Upper lobe of left lung (tissue), 6 donors: ENCODE results near the gene CYSRT1. TPM values are rescaled to one million over a fixed set of nuclear protein-coding genes. Genes with fewer than 3 reads are reported as not detected.

ENCODE experiments used
- ATAC-seq, 2 donors: fragments of 200-7000 bp; cut with Tn5 transposase; one replicate each; pipeline ENCODE4 v1.9.1; 2022; ENCODE audit warnings: mild to moderate bottlenecking in 2 of 2, moderate library complexity in 2 of 2; ENCODE audit not compliant: low FRiP score in 2 of 2
- DNase-seq, 2 donors: peaks; one replicate each; pipeline ENCODE4 v3.0.0-alpha.2; 2019 to 2020
- H3K27ac ChIP-seq, 4 donors: fragments of 200-600 bp; sonication (generic); one replicate each; pipeline ENCODE4 v1.5.1; 2016 to 2019
- H3K27me3 ChIP-seq, 4 donors: fragments of 200-600 bp; sonication (generic); one replicate each; pipeline ENCODE4 v1.5.1; 2017 to 2019
- H3K36me3 ChIP-seq, 4 donors: fragments of 200-600 bp; sonication (generic); one replicate each; pipeline ENCODE4 v1.5.1; 2016 to 2019
- H3K4me1 ChIP-seq, 4 donors: fragments of 200-600 bp; sonication (generic); one replicate each; pipeline ENCODE4 v1.5.1; 2018 to 2019
- H3K4me3 ChIP-seq, 4 donors: fragments of 200-600 bp; sonication (generic); one replicate each; pipeline ENCODE4 v1.5.1; 2017 to 2019; ENCODE audit warnings: mild to moderate bottlenecking in 2 of 4, moderate library complexity in 1 of 4
- H3K9me3 ChIP-seq, 4 donors: fragments of 200-600 bp; sonication (generic); one replicate each; pipeline ENCODE4 v1.5.1; 2018 to 2019
- EP300 ChIP-seq, 4 donors: sonication (generic); formaldehyde crosslinking; IDR thresholded peaks; one replicate each; pipeline ENCODE4 v1.5.1; 2017; ENCODE audit warnings: antibody characterized with exemption in 4 of 4, control low read depth in 2 of 4
- POLR2A ChIP-seq, 4 donors: fragments of 450-650 bp; IDR thresholded peaks; one replicate each; pipeline ENCODE4 v1.5.1; 2016 to 2017; ENCODE audit warnings: antibody characterized with exemption in 4 of 4, mild to moderate bottlenecking in 2 of 4
- POLR2AphosphoS5 ChIP-seq, 2 donors: sonication (generic); formaldehyde crosslinking; IDR thresholded peaks; one replicate each; pipeline ENCODE4 v1.5.1; 2017; ENCODE audit warnings: antibody characterized with exemption in 2 of 2
- WGBS, 2 donors: methylation state at CpG; one replicate each; pipeline ENCODE4 v1.1.5; 2017 to 2018; 5-methylcytosine and 5-hydroxymethylcytosine counted together
- total RNA-seq, 6 donors: library from RNA; depleted of rRNA in 4 of 6; stranded (reverse); fragments of >200 nt in 4 of 6; gene quantifications; one replicate each; pipeline versions ENCODE4 v1.1.0 to v1.2.1, GENCODE V29; 2016 to 2021
- TF ChIP-seq, protein P1 (sequence below), 6 experiments: fragments of 450-650 bp in 4 of 6; fragments of 200-600 bp in 2 of 6; sonication (generic) in 2 of 6; IDR thresholded peaks; one replicate each; pipeline ENCODE4 v1.5.1; 2016 to 2019; ENCODE audit warnings: antibody characterized with exemption in 6 of 6
- donor health status: DM: no; HTN: no; CAD: no; lungs with moderate emphysema.
- donor health status: DM: no; HTN: yes; CAD: no; lungs with severe emphysema.

Gene CYSRT1
- total RNA-seq, 6 donors from 2014 or later = 0.20 to 2.0 (median 0.97) TPM; not detected in 1

DNA sequence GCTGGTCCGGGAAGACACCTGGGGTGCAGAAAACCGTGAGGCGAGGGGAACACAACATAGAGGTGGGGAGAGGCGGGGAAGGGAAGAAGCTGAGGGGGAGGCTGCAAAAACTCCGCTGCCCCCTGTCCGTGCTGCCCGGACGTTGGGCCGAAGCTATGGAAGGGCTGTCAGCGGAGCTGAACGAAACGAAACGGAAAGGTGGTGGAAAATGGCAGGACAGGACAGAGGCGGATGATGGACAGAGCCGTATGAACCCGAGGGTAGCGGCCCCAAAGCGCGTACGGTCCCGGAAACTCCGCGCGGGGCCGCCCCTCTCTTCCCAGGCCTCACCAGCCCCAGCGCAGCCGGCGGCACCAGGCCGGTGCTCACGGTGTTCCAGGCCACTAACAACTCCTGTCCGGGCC, 36.9 kb upstream of the CYSRT1 start:
- TF ChIP-seq, protein P1, sequence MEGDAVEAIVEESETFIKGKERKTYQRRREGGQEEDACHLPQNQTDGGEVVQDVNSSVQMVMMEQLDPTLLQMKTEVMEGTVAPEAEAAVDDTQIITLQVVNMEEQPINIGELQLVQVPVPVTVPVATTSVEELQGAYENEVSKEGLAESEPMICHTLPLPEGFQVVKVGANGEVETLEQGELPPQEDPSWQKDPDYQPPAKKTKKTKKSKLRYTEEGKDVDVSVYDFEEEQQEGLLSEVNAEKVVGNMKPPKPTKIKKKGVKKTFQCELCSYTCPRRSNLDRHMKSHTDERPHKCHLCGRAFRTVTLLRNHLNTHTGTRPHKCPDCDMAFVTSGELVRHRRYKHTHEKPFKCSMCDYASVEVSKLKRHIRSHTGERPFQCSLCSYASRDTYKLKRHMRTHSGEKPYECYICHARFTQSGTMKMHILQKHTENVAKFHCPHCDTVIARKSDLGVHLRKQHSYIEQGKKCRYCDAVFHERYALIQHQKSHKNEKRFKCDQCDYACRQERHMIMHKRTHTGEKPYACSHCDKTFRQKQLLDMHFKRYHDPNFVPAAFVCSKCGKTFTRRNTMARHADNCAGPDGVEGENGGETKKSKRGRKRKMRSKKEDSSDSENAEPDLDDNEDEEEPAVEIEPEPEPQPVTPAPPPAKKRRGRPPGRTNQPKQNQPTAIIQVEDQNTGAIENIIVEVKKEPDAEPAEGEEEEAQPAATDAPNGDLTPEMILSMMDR (IDR thresholded peaks at IDR 0.05) = no peak
- TF ChIP-seq POLR2A (IDR thresholded peaks at IDR 0.05) (no peak), POLR2AphosphoS5 (IDR thresholded peaks at IDR 0.05) (no peak)
- peak in 1 of 2 donors; percentile 15 for ATAC-seq
- Histone ChIP-seq H3K36me3 (peaks cover 15 to 73% (median 50%) of the 10 kb centered on the region in 4 donors), H3K4me1 (peaks cover 35 to 51% (median 37%) of the 10 kb centered on the region in 4 donors), H3K27ac (peak overlapping the region; percentile 90 to 96 (median 94)), H3K27me3 (no peaks in the 10 kb centered on the region), H3K4me3 (peak overlapping the region; percentile 76 to 100 (median 86)), H3K9me3 (no peaks in the 10 kb centered on the region)
- no peak for DNase-seq
- WGBS, 2 donors = 0 to 1% methylated on average over 11 to 31 of the region's 31 CpGs

DNA sequence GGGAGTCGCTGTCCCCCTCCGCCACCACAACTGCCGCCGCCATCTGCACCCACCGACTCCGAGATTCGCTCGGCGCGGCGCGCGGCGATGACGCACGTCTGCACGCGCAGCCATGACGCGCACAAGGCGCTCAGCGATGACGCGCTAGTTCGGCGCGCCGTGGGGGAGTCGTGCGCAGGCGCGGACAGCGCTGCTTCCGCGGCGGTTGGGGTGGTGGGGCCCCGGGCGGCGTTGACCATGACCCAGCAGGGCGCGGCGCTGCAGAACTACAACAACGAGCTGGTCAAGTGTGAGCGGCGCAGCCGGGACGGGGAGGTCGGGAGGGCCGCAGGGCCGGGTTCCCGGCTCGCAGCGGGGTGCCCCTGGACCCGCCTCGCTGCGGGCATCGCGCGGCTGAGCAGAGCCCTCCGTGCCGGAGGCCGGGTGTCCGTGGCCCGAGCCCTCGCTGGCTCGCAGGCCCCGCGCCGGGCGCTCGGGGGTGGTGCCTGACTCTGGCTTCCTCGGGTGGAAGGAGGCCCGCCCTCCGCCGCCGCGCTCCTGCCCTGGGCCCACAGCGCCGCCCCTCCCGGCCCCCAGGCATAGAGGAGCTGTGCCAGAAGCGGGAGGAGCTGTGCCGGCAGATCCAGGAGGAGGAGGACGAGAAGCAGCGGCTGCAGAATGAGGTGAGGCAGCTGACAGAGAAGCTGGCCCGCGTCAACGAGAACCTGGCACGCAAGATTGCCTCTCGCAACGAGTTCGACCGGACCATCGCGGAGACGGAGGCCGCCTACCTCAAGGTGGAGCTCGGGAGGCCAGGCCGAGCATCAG, 36.3 kb upstream of the CYSRT1 start, which contains the start of the genes ANAPC2 and SSNA1:
Gene ANAPC2, minus strand, starts transcription at position 71 of the 807 bp plus-strand sequence. Its CDS starts 28 bp downstream, at position 43.
Gene SSNA1, plus strand, starts transcription at position 187 of the 807 bp plus-strand sequence. Its CDS starts 51 bp downstream, at position 238.
- H3K27ac ChIP-seq = peak within 1 kb of the TSS; percentile 90 to 96 (median 94)
- peak within 1 kb of the TSS; percentile 76 to 100 (median 86) for H3K4me3 ChIP-seq
- no peaks in the 10 kb centered on the region for H3K27me3 ChIP-seq
- peaks cover 9 to 67% (median 44%) of the 10 kb centered on the region in 4 donors for H3K36me3 ChIP-seq
- H3K9me3 ChIP-seq = no peaks in the 10 kb centered on the region
- ATAC-seq (peak; percentile 89 to 95), DNase-seq (peak; percentile 94 to 100)
- 0 to 1% methylated on average over 7 to 78 of the region's 98 CpGs for WGBS, 2 donors
- H3K4me1 ChIP-seq = peaks cover 35 to 51% (median 37%) of the 10 kb centered on the region in 4 donors
- TF ChIP-seq, protein P1 (IDR thresholded peaks at IDR 0.05) = peak in 5 of 6 experiments; percentile 34 to 82 (median 40)
- peak; percentile 99 for TF ChIP-seq POLR2AphosphoS5 (IDR thresholded peaks at IDR 0.05)
- TF ChIP-seq EP300 (IDR thresholded peaks at IDR 0.05) = peak in 1 of 4 donors; percentile 92
- peak in 3 of 4 donors; percentile 83 to 96 (median 90) for TF ChIP-seq POLR2A (IDR thresholded peaks at IDR 0.05)

DNA sequence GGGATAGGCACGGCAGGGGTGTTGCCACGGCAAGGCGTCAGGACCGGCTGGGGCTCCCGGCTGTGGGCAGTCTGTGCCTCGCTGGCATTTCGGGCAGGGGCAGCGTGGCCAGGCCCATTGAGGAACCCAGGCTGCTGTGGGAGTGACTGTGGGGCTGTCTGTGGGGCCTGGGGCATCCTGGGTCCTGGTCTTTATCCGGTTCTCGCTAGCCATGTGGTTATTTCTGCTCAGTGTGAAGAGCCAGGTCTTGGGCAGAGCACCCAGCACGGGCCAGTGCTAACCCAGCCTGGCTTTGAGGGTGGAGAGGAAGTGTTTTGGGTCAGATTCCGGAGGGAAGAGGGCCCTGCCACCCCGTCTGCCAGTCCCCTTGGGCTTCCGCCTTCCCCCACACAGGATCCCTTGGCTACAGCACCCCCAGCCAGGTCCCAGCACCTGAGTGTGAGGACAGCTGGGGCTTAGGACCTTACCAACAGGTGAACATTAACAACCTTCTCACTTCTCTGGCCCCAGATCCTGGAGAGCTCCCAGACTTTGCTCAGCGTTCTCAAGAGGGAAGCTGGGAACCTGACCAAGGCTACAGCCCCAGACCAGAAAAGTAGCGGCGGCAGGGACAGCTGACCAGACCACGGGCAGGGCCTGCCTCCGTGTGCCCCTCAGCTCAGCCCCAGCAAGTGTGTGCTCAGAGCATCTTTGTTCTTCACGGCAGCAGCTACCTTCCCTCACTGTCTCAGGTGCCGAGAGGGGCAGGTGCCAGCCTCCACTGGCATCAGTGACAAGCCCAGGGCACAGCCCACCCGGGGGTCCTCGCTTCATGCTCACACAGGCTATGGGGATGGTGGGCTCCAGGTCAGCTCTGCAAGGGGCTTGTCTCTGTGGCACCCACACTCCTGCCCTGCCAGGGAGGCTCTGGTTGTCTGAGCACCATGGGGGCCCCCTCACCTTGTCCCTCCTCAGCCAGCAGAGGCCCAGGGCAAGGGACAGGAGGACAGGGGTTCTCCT, 35.4 kb upstream of the CYSRT1 start:
- DNase-seq (peak in 1 of 2 donors; percentile 44), ATAC-seq (peak in 1 of 2 donors; percentile 59)
- H3K27me3 ChIP-seq = no peaks in the 10 kb centered on the region
- H3K27ac ChIP-seq = peak overlapping the region; percentile 90 to 96 (median 94)
- peaks cover 7 to 58% (median 35%) of the 10 kb centered on the region in 4 donors for H3K36me3 ChIP-seq
- TF ChIP-seq, protein P1 (IDR thresholded peaks at IDR 0.05) = no peak
- TF ChIP-seq POLR2A (IDR thresholded peaks at IDR 0.05) (no peak), EP300 (IDR thresholded peaks at IDR 0.05) (no peak), POLR2AphosphoS5 (IDR thresholded peaks at IDR 0.05) (no peak)
- H3K4me1 ChIP-seq = peaks cover 35 to 55% (median 42%) of the 10 kb centered on the region in 4 donors
- 30 to 36% methylated on average over 7 to 21 of the region's 23 CpGs for WGBS, 2 donors
- no peaks in the 10 kb centered on the region for H3K9me3 ChIP-seq
- peak overlapping the region; percentile 75 to 100 (median 86) for H3K4me3 ChIP-seq

DNA sequence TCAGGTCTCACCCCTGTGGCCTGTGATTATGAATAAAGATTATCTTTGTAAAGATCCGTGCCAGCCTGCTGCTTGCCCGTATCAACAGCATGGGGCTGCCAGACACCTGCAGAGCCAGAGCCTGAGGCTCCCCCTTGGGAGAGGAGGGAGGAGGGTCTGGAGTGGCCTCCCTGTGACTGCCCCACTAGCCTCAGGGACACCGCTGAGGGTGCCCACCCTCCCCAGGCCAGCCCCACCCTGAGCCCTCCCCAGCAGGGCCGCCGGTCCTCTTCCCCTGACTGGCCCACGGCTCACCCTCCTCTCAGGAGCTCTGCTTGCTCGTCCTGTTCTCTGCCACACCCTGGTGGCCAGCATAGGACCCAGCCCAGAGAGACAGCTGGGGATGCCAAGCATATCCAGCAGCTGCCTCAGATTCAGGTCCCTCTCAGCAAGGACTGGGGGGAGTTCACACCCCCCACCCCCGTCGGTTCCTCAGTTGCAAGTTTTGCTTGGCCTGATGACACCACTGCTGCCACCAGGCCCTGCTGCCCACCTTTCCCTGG, 34.6 kb upstream of the CYSRT1 start:
- TF ChIP-seq POLR2A (IDR thresholded peaks at IDR 0.05) (no peak), POLR2AphosphoS5 (IDR thresholded peaks at IDR 0.05) (no peak), EP300 (IDR thresholded peaks at IDR 0.05) (no peak)
- TF ChIP-seq, protein P1 (IDR thresholded peaks at IDR 0.05) = no peak
- DNase-seq (peak in 1 of 2 donors; percentile 47), ATAC-seq (no peak)
- H3K4me1 ChIP-seq = peaks cover 35 to 59% (median 50%) of the 10 kb centered on the region in 4 donors
- no peaks in the 10 kb centered on the region for H3K9me3 ChIP-seq
- H3K36me3 ChIP-seq = peaks cover 7 to 50% (median 28%) of the 10 kb centered on the region in 4 donors
- H3K4me3 ChIP-seq = no peak overlapping the region
- peak overlapping the region; percentile 90 to 96 (median 94) for H3K27ac ChIP-seq
- H3K27me3 ChIP-seq = no peaks in the 10 kb centered on the region
- 76 to 97% methylated on average over 5 to 6 of the region's 9 CpGs for WGBS, 2 donors
